Loucy (cell line): ENCODE measurements around the gene NEK8.

Experiments used
- EZH2phosphoT487 ChIP-seq: fragments of 200-600 bp; IDR thresholded peaks from 2 replicates; pipeline ENCODE4 v1.6.1; 2018; ENCODE audit warnings: antibody characterized with exemption, mild to moderate bottlenecking, moderate library complexity, borderline replicate concordance
- TF ChIP-seq, protein P1 (sequence below): fragments of 200-600 bp; sonication (generic); conservative IDR thresholded peaks from 2 replicates; pipeline ENCODE4 v1.5.1; 2014; ENCODE audit warnings: mild to moderate bottlenecking, antibody characterized with exemption, low read length

DNA sequence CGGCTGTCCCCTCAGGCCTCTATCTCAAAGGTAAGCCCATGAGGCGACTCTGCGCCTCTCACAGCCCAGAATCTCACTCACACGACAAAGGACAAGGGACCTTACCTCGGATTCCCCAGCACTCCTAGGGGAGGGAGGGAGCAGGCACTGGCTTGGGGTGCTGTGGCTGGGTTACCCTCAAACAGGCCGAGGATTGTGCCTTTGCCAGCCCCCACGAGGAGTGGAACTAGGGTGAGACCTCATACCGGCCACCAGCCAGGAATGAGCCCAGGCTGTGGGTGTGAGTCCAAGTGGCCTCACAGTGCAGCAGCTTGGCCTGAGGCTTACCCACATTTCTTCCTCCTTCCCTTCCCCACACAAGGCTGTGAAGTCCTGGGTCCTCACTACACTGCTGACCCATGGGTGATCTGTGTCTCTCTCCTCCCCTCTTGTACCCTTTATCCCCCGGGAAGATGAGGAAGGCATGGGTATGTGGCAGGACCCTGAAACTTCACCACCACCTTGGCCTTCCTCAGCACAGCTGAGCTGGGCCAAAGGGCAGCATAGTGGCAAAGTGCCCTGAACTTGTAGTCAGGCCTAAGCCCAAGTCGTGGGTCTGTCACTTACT, 22.8 kb upstream of the NEK8 start:
- TF ChIP-seq, protein P1, sequence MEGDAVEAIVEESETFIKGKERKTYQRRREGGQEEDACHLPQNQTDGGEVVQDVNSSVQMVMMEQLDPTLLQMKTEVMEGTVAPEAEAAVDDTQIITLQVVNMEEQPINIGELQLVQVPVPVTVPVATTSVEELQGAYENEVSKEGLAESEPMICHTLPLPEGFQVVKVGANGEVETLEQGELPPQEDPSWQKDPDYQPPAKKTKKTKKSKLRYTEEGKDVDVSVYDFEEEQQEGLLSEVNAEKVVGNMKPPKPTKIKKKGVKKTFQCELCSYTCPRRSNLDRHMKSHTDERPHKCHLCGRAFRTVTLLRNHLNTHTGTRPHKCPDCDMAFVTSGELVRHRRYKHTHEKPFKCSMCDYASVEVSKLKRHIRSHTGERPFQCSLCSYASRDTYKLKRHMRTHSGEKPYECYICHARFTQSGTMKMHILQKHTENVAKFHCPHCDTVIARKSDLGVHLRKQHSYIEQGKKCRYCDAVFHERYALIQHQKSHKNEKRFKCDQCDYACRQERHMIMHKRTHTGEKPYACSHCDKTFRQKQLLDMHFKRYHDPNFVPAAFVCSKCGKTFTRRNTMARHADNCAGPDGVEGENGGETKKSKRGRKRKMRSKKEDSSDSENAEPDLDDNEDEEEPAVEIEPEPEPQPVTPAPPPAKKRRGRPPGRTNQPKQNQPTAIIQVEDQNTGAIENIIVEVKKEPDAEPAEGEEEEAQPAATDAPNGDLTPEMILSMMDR, result no peak
- no peak for TF ChIP-seq EZH2phosphoT487
